Dermis microvascular lymphatic vessel endothelial cell (primary cell): ENCODE data around the gene ADGRL3. TPM values are rescaled to one million over a fixed set of nuclear protein-coding genes. Genes with fewer than 3 reads are reported as not detected.
"Not testable (repeated sequence)": the region's sequence is repeated elsewhere in the genome, so short reads cannot be mapped to it uniquely, and the experiment has no call there.

Source experiments
- DNase-seq, 2 donors: peaks; one replicate each; pipeline versions ENCODE4 v3.0.0 to v3.0.0-alpha.2; 2010; ENCODE audit warnings: low read depth in 2 of 2
- total RNA-seq: library from RNA; depleted of rRNA; stranded (reverse); fragments of >200 nt; gene quantifications from 2 replicates; pipeline ENCODE4 v1.2.1, GENCODE V29; 2014

Gene ADGRL3
- total RNA-seq, 1 donor from 2014 or later: 0.13 TPM

DNA sequence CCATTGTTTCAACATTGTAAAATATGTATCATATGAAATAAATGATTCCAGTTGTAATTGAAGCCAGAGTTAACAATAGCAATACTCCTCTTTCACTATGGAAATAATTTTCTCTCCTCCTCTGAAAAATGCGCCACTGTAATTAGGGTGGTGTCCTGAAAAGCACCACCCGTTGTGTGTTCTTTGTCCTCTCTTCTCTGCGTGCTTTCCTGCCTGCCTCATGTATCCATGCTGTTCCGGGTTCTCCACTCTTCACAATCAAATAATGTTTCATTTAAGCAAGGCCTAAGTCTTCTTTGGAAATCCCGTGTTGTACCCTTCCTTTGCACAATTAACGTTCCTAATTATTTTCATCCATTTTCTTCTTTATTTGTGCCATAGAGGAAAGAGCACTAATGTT is 293.3 kb downstream of the ADGRL3 start:
- DNase-seq: no peak

DNA sequence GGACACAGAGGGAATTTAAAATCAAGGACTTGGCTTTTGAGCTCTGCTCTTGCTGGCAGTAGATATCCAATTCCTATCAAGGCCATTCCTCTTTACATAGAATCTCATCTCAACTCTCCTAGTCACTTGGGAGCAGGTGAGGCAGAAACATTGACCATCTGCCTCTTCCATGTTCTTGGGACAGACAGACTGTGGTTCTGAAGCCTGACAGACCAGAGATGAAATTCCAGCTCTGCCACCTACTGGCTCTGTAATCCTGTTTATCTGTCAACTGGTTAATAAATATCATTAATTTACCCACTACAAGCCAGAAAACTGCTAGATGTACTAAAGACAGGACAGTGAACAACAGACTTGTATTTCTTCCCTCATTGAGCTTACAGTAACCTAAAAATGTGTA is 300.8 kb downstream of the ADGRL3 start:
- no peak for DNase-seq

DNA sequence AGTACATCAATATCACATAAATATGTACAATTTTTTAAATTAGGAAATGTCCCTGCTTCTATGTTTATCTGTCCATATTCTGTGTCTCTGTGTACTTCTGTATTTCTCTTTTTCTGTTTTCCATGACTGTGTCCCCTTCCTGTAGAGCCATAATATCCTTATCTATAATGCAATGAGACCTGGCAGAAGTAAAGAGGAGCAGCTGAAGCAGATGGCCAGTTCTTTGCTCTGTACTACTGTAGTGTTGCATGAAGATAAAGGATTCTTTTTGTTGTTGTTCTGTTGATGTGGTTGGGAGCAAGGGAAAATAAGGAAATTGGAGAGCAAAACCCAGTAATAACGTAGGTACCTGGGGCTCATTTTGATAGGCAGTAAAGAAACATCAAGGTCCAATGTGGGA is 301.7 kb downstream of the ADGRL3 start:
- DNase-seq: no peak

DNA sequence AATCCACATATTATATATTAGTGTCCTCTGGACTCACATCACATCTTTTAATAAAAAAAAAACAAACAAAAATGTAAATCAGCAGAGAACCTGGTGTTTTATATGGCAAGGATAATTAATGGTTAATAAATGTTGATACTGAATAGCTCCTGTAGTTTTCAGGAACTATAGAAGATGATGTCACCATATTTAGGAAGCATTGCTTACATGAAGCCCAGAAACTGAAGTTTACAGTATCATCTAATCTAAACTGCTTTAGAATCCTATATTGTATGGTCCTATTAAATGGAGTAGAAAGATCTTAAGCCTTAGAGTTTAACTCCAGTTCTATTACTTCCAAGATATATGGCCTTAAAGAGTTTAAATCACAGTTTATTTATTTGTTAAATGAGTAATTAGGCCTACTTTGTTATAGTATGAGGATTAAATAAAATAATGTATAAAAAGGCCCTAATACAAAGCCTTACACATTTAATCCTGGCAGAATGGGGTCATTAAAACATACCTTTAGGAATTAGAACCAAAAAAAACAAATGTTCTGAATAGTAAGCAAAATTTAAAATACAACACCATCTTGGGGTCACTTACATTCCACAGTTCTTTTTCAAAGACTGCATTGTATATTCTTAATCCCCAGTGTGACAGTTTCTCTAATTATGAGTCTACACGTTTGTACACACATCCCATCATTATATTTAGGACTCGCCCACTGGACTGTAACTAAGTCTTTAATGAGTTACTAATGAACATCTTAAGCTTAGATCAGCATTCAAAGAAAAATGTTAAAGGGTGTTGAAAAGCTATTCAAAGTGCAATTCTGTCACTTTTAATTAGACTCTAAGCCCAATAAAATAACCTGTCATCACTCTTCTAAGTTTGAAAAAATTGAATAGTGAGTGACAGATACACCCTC is 305.9 kb downstream of the ADGRL3 start:
- DNase-seq: no peak

DNA sequence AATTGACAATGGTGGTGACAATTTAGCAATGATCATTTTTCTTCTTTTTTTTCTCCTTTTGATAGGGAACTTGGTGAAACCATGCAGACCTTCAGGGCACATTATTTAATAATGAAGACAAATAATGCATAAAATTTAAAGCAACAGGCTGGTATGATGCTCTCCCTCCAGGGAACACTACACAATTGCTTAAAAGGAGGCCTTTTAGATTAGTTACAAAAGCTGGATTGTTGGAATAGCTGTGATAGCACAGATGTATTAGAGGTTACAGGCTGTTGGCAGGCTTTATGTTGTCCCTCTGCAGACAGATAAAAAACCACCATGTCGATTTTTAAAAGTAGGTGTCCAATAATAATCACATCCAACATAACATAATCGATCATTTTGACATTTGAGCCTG is 307.0 kb downstream of the ADGRL3 start:
- DNase-seq: no peak

DNA sequence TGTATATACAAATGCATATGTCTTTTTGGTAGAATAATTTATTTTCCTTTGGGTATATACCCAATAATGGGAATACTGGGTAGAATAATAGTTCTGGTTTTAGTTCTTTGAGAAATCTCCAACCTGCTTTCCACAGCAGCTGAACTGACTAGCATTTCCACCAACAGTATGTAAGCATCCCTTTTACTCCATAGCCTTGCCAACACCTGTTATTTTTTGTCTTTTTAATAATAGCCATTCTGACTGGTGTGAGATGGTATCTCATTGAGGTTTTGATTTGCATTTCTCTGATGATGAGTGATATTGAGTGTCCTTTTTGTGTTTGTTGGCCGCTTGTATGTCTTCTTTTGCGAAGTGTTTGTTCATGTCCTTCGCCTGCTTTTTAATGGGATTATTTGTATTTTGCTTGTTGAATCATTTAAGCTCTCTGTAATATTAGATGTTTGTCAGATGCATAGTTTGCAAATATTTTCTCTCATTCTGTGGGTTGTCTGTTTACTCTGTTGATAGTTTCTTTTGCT is 309.7 kb downstream of the ADGRL3 start:
- not testable (repeated sequence) for DNase-seq

DNA sequence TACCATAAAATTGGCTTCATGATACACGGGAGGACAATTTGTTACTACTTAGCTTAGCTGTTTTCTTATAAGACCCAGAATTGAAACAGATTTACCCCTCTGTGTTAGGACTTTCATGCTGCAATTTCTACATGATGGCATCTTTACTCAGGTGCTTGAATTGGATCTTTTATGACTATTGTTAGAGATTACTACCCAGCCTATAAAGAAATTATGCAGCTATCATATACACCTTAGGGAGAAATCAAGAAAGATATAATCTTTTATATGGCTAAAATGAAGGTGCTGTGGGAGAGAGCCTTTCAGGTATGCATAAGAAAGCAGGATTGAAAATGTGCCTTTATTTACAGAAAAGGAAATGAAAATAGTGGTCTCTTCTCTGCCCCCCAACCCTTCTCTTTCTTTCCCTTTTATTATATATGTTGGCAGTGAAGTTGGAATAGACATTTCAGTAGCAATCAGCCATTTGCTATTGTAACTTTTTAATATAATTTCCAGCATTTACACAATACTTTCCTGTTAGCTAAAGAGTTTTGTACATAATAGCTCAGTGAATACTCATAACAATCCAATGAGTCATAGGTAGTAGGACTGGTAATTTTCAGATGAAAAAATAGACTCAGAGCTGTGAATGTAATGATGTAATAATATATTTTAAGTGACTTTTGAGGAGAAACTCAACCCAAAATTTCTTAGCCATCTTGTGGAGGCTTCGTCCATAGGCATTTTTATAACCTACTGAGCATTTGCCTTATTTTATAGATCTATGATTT is 311.8 kb downstream of the ADGRL3 start:
- no peak for DNase-seq

DNA sequence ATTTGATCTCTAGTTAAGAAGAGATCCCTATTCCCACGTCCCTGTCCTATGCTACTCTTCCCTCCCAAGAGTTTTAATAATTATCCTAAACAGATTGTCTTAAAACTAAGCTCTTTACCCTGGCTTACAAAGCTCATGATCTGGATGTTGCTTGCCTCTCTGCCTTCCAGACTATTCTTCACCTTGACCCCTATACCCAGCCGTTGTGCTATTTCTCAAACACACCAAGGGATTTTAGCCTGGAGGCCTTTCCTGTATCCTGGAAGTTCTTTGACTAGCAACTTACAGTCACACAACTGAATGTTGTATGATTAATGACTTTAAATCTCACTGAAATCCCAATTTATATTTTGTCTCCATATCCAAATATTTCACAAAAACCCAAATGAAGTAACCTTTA is 314.9 kb downstream of the ADGRL3 start:
- DNase-seq: no peak

DNA sequence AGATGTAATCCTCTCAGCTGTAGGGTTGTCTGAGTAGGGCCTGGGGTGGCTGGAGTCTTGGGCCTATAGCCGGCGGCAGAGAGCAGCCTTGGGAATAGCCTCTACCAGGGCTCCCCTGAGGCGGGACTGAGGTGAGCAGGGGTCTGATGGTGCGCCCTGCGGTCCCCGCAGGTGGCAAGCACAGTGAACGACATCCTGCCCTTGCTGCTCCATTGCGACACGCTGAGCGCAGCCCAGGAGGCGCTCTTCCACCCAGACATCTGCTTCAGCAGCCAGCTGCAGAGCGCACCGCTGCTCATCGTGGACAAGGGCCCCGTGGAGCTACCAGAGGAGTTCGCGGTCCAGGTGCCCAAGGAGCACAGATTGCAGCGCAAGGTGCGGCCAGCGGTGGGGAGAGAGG is 317.0 kb downstream of the ADGRL3 start:
- DNase-seq: no peak

DNA sequence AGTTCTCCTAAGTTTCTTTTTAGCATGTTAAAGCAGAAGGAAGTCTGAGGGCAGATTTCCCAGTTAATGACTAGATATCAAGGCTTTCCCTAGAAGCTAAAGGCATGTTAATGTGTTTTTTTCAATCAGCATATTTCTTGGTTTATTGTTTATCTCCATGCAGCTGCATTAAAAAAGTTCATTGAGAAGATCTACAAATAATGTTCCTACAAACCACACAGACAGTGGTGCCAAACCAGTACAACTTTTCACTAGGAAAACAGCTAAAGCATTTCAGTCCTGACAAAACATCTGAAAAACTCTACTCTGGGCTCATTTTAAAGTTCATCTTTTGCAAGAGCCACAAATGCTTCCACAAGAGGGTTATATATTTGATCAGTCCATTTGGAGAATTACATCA is 320.0 kb downstream of the ADGRL3 start:
- DNase-seq: no peak

DNA sequence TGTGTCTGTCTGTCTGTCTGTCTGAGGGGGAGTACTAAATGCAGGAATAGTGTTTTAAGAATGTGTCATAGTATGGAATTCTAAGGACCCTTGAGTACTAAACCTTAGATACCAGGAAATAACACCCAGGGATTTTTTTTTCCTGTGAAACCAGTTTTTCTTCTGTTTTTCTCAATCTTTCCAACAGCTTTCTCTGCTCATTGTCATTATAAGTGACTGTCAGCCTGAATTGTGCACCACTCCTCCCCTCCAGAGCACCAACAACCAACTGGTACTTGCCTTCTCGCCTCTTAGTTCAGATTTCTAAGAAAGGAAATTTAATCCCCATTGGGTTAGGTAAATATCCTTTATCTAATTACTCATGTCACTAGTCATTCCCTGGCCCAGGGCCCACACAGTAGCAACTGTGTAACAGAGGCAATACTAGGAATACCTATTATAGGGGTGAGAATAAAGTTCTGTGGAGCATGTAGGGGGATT is 320.6 kb downstream of the ADGRL3 start:
- DNase-seq: no peak

DNA sequence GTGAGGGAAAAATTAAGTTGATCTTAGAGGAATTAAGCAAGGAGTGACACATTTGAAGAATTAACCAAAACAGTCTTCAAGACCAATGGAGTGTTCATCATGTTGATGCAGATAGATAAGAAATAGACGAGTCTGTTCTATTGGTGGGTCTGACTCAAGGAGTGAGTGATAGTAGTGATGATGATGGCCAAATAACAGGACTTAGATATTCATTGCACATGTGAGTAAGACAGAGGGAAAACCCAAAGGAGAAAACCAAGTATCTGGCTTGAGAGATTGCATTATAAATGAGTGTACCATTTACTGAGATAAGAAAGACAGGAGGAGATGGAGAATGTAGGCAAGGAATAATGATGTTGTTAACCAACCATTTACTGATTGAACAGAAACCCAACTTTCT is 321.3 kb downstream of the ADGRL3 start:
- no peak for DNase-seq

DNA sequence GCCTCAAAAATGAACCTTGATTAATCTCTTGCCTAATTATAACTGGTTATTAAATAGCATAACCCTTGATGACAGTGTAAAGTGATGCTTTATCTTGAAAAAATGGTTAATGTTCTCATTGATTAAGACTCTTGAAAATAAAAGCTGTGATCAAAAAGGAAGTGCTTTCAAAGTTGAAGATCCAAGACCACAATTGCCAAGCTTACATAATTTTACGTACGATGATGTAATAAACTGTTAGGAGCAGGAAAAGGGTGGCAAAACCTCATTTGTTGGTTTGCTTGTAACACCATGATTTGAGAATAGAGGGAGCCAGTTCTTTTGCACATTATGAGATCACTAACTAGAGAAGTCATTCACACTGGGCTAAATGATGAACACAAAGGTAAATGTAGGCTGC is 322.2 kb downstream of the ADGRL3 start:
- DNase-seq: no peak

DNA sequence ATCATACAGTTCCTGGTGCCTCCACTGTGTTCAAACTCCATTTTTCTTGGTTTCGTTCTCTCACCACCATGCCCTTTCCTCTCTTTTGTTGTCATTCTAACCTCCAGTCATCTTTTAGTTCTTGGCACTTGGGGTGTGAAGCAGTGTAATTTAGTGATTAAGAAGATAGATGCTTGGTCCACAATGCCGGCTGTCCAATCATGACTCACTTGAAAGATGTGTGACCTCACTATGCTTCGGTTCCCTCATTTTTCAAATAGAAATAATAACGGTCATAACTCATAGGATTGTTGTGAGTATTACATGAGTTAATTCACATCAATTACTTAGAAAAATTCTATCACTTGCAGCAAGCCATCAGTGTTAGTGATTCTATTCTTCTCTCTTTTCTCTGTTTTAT is 327.8 kb downstream of the ADGRL3 start:
- no peak for DNase-seq

DNA sequence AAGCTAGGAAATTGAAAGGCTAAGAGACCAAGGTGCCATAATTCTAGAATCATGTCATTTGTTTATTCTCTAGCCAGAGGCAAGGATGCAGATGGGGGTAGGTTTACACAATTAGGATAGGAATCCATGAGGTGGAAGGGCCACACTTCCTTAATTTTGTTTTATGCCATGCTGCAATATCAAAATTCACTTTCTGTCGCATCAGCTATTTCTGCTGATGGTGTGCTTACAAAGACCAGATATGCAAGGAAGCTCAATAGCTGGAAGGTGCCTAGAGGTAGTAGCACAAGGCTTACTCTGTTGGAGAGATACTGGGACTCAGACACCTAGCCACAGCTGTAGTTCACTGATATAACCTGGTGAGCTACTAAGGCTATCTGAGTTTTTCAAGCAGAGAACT is 328.5 kb downstream of the ADGRL3 start:
- no peak for DNase-seq

DNA sequence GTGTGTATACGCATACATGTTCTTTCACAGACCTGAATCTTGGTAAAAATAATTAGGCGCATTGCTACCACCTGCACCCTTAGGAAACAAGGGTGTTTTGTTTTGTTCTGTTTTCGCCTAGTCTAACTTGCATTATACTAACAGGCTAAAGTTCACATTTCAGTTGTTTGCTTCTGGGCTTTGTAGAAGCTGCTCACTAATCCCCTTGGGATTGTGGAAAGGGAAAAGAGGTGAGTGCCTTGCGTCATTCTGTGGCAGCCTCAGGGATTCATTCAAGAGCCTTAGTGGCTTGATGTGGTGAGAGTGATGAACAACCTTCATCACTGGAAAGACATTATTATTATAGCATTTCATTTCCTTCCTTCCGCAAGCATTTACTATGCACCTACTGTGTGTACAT is 331.1 kb downstream of the ADGRL3 start:
- no peak for DNase-seq

DNA sequence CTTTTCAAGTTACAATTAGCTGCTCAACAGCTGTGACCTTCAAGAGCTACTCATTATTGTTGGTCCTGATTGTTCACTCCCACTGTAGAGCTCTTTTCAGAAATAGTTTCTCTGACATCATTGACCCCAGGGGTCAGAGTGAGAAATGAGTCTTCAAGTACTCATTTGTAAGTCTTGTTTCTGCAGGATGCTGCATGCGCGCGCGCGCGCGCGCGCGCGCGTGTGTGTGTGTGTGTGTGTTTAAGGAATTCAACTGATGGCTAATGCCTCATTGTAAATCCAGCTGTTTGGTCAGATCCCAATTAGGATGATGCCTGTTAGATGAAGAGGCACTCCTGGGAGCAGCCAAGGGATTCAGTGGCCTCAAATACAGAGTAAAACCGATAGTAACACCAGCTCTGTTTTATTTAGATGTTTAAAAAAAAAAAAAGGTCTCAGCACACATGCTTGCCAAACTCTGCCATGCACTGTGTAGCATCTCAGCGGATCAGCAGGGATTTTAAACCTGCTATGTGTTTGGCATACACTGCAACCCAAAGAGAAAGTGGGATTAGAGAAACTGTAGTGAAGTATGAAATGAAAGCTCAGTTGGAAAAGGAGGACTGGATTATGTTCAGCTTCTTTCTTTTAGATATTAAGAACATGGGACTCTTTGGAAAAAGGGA is 332.3 kb downstream of the ADGRL3 start:
- no peak for DNase-seq

DNA sequence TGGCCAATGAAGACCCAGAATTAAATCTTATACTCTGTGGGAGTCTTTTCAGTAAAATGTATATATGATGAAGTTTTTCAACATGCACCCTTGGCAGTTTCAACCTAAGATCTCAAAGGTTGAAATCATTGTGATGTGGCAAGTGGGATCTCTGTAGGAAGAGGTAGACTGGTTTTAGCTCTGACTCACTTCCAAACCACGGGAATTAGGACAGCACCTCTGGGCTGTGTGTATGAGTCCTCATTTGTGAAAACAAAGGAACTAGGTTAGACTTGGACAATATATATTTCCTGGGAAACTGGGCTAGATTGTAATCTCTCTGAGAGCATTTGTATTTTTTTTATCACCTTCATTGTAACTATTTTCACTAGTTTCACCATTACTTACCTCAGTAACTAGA is 333.0 kb downstream of the ADGRL3 start:
- DNase-seq: no peak

DNA sequence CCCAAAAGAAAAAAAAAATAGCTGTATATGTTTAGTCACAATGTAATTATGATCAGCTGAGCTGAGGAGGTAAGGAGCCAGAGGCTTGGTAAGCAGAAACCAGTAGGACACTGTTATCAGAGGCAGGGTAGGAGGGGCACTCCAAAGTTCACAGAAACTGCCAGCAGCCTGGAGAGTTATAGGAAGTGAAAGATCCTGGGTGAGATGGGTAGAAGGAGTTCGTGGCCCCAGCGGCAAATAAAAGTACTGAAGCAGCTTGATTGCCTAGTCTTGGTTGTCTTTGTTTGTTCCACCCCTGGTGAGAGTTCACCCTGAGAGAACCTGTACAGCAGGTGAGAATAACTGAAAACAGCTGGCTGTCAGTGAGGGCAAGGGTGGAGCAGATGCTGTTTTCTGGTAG is 340.8 kb downstream of the ADGRL3 start:
- no peak for DNase-seq

DNA sequence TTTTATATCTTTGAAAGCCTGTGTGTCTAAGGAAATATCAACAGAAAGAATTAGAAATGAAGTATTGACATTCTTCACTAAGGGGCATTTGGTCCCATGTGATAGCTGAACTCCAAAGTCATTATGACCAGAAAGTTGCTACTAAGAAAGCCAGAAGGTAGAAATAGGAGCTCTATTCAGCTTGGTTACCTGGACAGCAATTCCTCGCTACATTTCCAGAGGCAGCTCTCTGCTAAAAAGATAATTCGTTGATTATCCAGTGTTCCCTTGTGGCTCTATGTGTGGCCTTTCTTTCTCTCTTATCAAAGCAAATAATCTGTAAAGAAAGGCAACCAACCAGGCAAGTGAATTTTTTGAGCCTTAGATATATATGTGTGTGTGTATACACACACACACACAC is 341.3 kb downstream of the ADGRL3 start:
- DNase-seq: no peak

DNA sequence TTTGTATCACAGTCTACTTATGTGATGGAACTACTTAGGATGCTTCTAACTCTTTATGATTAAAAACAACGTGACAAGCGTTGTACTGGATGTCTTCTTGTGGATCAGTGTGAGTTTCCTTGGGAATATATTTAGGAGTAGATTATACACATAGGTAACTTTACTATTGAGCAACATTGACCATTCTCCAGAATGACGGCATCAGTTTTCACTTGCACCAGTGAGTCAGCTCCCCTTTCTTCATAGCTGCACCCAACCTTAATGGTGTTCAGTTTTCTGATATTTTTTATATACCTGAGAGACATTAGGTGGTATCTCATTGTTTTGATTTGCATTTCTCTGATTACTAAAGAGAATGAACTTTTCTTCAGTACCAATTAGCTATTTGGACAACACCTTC is 343.9 kb downstream of the ADGRL3 start:
- no peak for DNase-seq

DNA sequence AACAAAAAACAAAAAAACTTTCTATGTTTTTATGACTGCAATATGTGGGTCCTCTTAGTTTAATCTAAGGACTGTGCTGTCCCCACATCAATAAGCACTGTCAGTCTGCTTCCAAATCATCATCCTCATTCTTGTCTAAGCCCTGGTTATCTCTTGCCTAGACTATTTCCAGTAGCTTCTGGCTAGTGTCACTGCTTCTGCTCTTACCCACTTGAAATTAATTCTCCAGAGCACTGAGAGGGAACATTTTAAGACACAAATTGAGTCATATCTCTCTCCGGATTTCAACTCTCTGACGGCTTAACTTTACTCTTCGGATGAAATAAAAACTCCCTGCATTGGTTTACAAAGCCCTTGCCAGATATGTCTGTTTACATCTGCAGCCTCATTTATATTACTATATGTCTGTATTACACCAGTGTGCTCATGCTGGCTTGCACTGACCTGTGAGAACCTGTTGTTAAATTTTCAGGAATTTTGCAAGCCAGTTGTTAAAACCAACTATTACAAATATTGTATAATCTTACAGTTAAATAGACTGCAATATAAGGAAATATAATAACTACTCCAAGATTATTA is 345.9 kb downstream of the ADGRL3 start:
- DNase-seq: no peak
